ENCODE results near the gene CATSPER4.

The CATSPER4 gene

DNA sequence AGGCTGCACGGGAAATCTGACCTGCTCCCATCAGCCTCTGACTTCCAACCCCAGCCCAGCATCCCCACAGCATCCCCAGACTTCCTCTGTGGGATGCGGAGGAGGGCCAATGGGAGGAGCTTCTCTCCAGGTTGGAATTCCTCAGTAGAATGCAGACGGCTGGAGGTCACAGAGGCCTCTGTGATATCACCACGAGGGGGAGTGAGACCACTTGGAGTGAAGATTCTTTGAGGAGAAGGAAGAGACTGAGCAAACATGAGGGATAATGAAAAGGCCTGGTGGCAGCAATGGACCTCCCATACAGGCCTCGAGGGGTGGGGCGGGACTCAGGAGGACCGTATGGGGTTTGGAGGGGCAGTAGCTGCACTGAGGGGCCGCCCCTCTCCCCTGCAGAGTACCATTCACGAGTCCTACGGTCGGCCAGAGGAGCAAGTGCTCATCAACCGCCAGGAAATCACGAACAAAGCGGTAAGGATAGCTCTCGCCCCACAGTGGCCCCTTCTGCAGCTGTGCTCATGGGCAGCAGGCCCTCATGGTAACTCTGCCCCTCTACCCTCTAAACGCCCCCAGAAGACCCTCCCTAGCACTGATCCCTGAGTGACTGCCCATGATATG is at the start of gene CATSPER4:
TSS of gene CATSPER4 (plus strand) at position 230 of the 615 bp plus-strand sequence. CDS start at position 256, 26 bp downstream.
- no peak for DNase-seq (ENCODE audit: low read depth in 2 of 2)

GRCh38 chr1:26142159-26142558 is 48.2 kb upstream of the CATSPER4 start:
- DNase-seq (ENCODE audit: low read depth in 2 of 2): no peak

GRCh38 chr1:26145041-26145959 is 45.1 kb upstream of the CATSPER4 start:
- peak; percentile 48 for DNase-seq (ENCODE audit: low read depth in 2 of 2)

DNA sequence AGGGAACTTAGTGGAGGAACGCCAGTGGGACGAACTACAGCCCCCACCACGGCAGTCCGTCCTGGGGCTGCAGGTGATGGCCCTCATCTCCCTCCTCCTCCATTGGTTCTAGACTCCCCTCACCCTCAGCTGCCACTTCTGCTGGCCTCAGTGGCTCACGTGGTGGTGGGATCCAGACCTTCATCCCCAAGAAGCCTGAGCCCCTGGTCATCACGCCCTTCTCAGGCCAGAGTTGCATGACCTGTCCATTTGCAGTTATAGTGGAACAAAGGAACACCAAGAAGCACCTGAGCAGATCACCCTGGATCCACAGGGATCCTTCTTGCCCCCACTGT is 44.5 kb upstream of the CATSPER4 start:
- no peak for DNase-seq (ENCODE audit: low read depth in 2 of 2)

DNA sequence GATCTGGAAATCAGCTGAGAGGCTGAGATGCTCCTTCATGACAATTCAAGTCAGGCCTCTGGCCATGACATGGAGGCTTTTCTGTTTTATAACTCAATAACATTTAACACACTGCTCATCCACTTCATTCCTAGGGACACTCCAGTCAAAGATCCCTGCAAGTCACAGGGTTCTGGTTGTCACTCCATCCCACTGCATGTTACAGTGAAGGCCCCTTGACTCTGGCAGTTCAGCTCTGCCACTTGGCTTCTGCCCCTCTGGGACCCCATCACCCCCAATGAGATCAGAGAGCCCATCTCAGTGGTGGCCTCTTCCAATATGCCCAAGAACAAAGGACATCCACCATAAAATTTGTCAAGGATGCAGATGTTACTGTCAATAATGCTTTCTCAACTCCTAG is 41.5 kb upstream of the CATSPER4 start:
- DNase-seq (ENCODE audit: low read depth in 2 of 2): no peak

GRCh38 chr1:26153966-26154532 is 36.4 kb upstream of the CATSPER4 start:
- DNase-seq (ENCODE audit: low read depth in 2 of 2): no peak

- DNase-seq (ENCODE audit: low read depth in 2 of 2): no peak
These were observed 35.7 kb upstream of the CATSPER4 start for GRCh38 chr1:26154750-26155149.

DNA sequence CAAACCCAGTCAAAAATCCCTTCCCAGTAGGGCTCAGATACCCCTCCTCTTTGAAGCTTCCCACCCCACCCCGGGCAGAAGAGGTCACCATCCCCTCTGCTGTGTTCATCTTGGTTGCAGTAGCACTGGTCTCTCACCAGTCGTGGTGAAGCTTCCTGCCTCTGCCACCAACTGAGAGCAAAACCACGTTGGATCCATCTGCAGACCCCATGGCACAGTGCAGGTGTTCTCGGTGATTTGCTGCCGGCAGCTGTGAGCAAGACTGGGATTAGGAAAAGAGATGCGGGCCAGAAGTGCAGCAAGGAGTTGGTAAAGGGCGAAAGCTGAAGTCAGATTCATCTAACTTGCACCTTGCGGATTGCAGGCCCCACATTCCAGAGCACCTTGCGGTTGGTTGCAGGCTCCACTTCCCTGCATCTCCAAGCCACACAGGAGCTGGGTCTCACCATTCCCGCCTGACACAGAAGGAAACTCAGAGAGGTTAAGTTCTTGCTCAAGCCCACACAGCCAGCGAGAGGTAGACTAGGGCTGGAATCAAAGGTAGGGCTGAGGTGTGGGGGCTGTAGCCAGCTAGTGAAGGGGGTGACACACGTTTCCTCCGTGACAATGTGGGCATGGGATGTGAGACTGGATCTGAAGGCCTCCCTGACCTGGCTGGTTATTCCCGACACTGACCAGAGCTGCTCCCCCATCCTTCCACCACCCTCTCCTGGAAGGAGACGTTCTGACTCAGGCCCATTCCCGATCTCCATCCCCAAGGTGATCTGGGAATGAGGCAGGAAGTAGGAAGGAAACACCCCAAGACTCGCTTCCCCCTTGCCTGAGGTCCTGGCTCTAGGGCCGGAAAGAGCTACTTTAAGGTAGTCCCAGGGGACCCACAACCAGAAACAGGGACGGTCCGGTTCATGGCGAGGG is 34.8 kb upstream of the CATSPER4 start:
- DNase-seq (ENCODE audit: low read depth in 2 of 2): no peak

- DNase-seq (ENCODE audit: low read depth in 2 of 2): no peak
These were observed 33.9 kb upstream of the CATSPER4 start for GRCh38 chr1:26156285-26157038.

- DNase-seq (ENCODE audit: low read depth in 2 of 2): no peak
These were observed 32.0 kb upstream of the CATSPER4 start for GRCh38 chr1:26158271-26158907.

GRCh38 chr1:26158908-26159742 is 31.3 kb upstream of the CATSPER4 start, which contains the start of gene FAM110D:
FAM110D (plus strand) TSS chr1:26159079; CDS start chr1:26161292, 2,213 bp downstream.
- DNase-seq (ENCODE audit: low read depth in 2 of 2): no peak

DNA sequence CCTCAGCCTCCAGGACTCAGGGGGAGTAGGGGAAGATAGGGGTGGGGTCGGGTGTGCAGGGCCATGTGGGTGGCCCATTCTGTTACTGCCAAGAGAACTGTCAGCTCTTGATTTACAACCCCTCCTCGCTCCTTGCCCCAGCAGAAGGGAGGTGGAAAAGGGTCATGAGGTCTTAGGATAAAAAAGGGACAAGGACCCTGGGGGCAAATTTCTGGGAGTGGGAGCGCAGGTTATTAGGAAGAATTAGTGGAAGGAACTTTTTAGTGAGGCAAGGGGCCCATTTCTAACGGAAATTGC is 30.7 kb upstream of the CATSPER4 start:
- DNase-seq (ENCODE audit: low read depth in 2 of 2): no peak

DNA sequence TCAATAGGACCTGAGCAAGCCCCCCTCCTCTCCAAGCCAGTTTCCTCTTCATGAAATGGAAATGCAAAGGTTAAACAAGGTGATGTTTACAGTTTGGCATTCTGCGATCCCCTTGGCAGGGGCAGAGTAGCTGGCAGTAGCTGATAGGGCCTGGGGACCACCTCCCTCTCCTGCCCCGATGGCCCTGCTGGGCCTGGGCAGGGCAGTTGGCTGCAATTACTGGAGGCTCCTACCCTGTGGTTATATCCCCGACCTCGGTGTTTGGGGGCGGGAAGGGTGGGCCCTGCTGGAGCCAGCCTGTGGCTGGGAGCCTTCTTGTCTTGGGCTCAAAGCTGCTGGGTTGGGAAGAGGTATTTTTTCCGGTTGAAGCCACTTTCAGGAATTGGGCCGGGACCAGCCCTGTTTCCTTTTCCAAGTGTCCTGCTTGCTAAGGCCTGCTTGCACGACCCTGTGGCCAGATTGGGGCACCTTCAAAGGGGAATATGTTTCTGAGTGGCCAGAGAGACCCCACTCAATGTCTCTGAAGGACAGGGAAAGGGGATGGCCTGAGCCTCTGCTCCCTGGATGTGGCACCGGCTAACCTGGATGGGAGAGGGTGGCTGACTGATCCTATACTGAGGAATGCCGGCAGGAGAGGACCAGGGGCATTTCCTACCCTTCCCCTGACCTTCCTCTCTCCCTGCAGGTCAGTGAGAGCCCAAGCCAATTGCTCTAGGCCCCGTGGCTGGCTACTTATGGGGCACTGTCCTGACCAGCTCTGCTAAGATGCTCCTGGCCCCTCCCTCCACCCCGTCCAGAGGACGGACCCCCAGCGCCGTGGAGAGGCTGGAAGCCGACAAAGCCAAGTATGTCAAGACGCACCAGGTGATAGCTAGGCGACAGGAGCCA is 29.6 kb upstream of the CATSPER4 start:
- no peak for DNase-seq (ENCODE audit: low read depth in 2 of 2)

DNA sequence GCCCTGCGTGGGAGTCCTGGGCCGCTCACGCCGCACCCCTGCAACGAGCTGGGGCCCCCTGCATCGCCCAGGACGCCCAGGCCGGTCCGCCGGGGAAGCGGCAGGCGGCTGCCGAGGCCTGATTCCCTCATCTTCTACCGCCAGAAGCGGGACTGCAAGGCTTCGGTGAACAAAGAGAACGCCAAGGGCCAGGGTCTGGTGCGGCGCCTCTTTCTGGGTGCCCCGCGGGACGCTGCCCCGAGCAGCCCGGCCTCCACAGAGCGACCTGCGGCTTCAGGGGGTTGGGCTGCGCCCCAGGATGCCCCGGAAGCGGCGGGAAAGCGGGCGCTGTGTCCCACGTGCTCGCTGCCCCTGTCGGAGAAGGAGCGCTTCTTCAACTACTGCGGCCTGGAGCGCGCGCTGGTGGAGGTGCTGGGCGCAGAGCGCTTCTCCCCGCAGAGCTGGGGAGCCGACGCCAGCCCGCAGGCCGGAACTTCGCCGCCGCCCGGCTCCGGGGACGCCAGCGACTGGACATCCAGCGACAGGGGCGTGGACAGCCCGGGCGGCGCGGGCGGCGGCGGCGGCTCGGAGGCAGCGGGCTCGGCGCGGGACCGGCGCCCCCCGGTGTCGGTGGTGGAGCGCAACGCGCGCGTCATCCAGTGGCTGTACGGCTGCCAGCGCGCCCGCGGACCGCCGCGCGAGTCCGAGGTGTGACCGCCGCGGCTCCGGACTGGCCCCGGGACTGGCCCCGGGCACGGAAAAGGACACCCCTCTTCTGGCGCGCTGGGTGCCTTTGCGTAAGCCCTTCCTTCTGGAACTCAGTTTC is 28.8 kb upstream of the CATSPER4 start:
- no peak for DNase-seq (ENCODE audit: low read depth in 2 of 2)

GRCh38 chr1:26162220-26162709 is 28.1 kb upstream of the CATSPER4 start:
- no peak for DNase-seq (ENCODE audit: low read depth in 2 of 2)

DNA sequence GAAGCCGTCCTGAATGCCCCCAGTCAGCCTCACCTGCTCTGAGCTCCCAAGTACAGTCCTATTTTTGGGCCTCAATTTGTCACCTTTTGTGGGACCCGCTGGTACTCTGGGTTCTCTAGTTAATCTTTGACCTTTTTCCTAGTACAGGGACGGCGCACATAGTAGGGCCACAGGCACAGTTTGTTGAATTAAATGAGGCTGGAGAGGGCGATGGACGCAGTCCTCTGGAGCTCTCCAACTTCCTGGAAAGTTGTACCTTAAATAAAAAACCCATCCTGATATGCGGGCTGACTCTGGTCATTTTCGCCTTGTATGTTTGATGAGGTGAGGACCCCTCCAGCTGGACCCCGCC is 26.7 kb upstream of the CATSPER4 start:
- DNase-seq (ENCODE audit: low read depth in 2 of 2): no peak

GRCh38 chr1:26164036-26164860 is 26.2 kb upstream of the CATSPER4 start:
- peak in 1 of 2 donors; percentile 42 for DNase-seq (ENCODE audit: low read depth in 2 of 2)

Measured in stimulated activated CD4-positive, alpha-beta T cell treated with anti-CD3 and anti-CD28 coated beads, Interleukin-1b, Interleukin-23, amount 100 ng/mL, for 1 hour (primary cell).